B cell (primary cell): Measurements from ENCODE around the gene RIMBP2.

Source experiments
- EZH2 ChIP-seq: IDR thresholded peaks from 2 replicates; pipeline ENCODE4 v1.6.1; 2012; ENCODE audit warnings: borderline replicate concordance, low read depth, mild to moderate bottlenecking, moderate library complexity, low read length; ENCODE audit not compliant: insufficient read depth, poor library complexity, severe bottlenecking
- TF ChIP-seq, protein P1 (sequence below): fragments of 200-600 bp; IDR thresholded peaks from one replicate; pipeline ENCODE4 v1.8.0; 2022; ENCODE audit warnings: antibody characterized with exemption, mild to moderate bottlenecking

DNA sequence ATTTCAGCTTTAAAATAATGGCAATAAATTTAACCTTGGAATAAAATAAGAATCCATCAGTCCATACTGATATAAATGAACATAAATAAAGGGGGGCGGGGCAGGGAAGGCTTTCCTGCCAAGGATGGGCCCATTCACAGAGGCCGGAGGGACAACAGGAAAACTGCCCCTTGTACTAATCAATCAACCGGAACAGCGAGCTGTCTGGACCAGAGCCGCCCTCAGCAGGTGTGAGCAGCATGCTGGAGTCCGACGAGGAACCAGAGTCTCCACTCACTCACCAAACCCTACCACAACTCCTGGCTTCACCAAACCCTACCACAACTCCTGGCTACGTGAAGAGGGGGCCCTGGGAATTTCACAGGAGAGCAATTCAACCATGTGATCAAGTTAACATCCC is 51.3 kb downstream of the RIMBP2 start:
- TF ChIP-seq, protein P1, sequence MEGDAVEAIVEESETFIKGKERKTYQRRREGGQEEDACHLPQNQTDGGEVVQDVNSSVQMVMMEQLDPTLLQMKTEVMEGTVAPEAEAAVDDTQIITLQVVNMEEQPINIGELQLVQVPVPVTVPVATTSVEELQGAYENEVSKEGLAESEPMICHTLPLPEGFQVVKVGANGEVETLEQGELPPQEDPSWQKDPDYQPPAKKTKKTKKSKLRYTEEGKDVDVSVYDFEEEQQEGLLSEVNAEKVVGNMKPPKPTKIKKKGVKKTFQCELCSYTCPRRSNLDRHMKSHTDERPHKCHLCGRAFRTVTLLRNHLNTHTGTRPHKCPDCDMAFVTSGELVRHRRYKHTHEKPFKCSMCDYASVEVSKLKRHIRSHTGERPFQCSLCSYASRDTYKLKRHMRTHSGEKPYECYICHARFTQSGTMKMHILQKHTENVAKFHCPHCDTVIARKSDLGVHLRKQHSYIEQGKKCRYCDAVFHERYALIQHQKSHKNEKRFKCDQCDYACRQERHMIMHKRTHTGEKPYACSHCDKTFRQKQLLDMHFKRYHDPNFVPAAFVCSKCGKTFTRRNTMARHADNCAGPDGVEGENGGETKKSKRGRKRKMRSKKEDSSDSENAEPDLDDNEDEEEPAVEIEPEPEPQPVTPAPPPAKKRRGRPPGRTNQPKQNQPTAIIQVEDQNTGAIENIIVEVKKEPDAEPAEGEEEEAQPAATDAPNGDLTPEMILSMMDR, result no peak
- TF ChIP-seq EZH2, result no peak
